ENCODE data around the gene INO80.
"Not testable (repeated sequence)": the region's sequence is repeated elsewhere in the genome, so short reads cannot be mapped to it uniquely, and the experiment has no call there.

The INO80 gene

GRCh38 chr15:41133454-41133853, 17.4 kb upstream of the INO80 start:
- Histone ChIP-seq H3K27ac (no peak overlapping the region), H3K36me3 (no peaks in the 10 kb centered on the region), H3K27me3 (no peaks in the 10 kb centered on the region), H3K4me1 (ENCODE audit: control insufficient read depth in 1 of 2, insufficient read depth in 1 of 2, low read depth in 1 of 2, low read length in 1 of 2) (no peaks in the 10 kb centered on the region), H3K4me3 (ENCODE audit: low read depth in 1 of 2, low read length in 1 of 2) (no peak overlapping the region), H3K9me3 (no peaks in the 10 kb centered on the region)
- no peak for TF ChIP-seq CTCF (IDR thresholded peaks at IDR 0.05)

- not testable (repeated sequence) for H3K27me3 ChIP-seq; H3K9me3 ChIP-seq; H3K36me3 ChIP-seq; H3K4me3 ChIP-seq (ENCODE audit: low read depth in 1 of 2, low read length in 1 of 2); H3K4me1 ChIP-seq (ENCODE audit: control insufficient read depth in 1 of 2, insufficient read depth in 1 of 2, low read depth in 1 of 2, low read length in 1 of 2); H3K27ac ChIP-seq
Observed at GRCh38 chr15:41132094-41132493, 16.0 kb upstream of the INO80 start.

GRCh38 chr15:41128174-41128902, 12.3 kb upstream of the INO80 start:
- Histone ChIP-seq H3K4me3 (ENCODE audit: low read depth in 1 of 2, low read length in 1 of 2) (no peak overlapping the region), H3K36me3 (no peaks in the 10 kb centered on the region), H3K27me3 (peaks cover 15% of the 10 kb centered on the region), H3K27ac (no peak overlapping the region), H3K9me3 (no peaks in the 10 kb centered on the region), H3K4me1 (ENCODE audit: control insufficient read depth in 1 of 2, insufficient read depth in 1 of 2, low read depth in 1 of 2, low read length in 1 of 2) (no peaks in the 10 kb centered on the region)
- no peak for TF ChIP-seq CTCF (IDR thresholded peaks at IDR 0.05)

- H3K4me1 ChIP-seq (ENCODE audit: control insufficient read depth in 1 of 2, insufficient read depth in 1 of 2, low read depth in 1 of 2, low read length in 1 of 2), result no peaks in the 10 kb centered on the region
- TF ChIP-seq CTCF (IDR thresholded peaks at IDR 0.05), result no peak
Observed at GRCh38 chr15:41125931-41126642, 10.0 kb upstream of the INO80 start.

GRCh38 chr15:41125063-41125669, 9.1 kb upstream of the INO80 start:
- no peaks in the 10 kb centered on the region for H3K4me1 ChIP-seq (ENCODE audit: control insufficient read depth in 1 of 2, insufficient read depth in 1 of 2, low read depth in 1 of 2, low read length in 1 of 2)

More at GRCh38 chr15:41125931-41126642, 10.0 kb upstream of the INO80 start:
- Histone ChIP-seq H3K36me3 (no peaks in the 10 kb centered on the region), H3K27me3 (peaks cover 15% of the 10 kb centered on the region), H3K27ac (no peak overlapping the region), H3K9me3 (no peaks in the 10 kb centered on the region), H3K4me3 (ENCODE audit: low read depth in 1 of 2, low read length in 1 of 2) (no peak overlapping the region)

More at GRCh38 chr15:41125063-41125669, 9.1 kb upstream of the INO80 start:
- no peaks in the 10 kb centered on the region for H3K36me3 ChIP-seq
- no peaks in the 10 kb centered on the region for H3K9me3 ChIP-seq
- peaks cover 15% of the 10 kb centered on the region for H3K27me3 ChIP-seq
- TF ChIP-seq CTCF (IDR thresholded peaks at IDR 0.05), result no peak
- no peak overlapping the region for H3K27ac ChIP-seq
- no peak overlapping the region for H3K4me3 ChIP-seq (ENCODE audit: low read depth in 1 of 2, low read length in 1 of 2)
